B cell (primary cell): ENCODE measurements around the gene CTDSP2. TPM values are rescaled to one million over a fixed set of nuclear protein-coding genes. Genes with fewer than 3 reads are reported as not detected.
A peak's percentile ranks its signal among the peaks of the same experiment; 100 is the strongest.

Experiments used
- ATAC-seq: fragments of 200-7000 bp; cut with Tn5 transposase; one replicate; pipeline ENCODE4 v1.10.0; 2021; ENCODE audit warnings: low read depth, mild to moderate bottlenecking, moderate number of reproducible peaks, moderate library complexity
- CTCF ChIA-PET: fragments of 350-600 bp; sonication (Branson Sonifier 250); formaldehyde crosslinking; loops from one replicate; lab custom pipeline; 2021; ENCODE audit warnings: antibody characterized with exemption, inconsistent platforms; lab: Charles Lee
- POLR2A ChIA-PET: fragments of 350-600 bp; sonication (Branson Sonifier 250); formaldehyde crosslinking; loops from one replicate; lab custom pipeline; 2021; ENCODE audit warnings: antibody characterized with exemption; lab: Charles Lee
- DNase-seq: peaks from one replicate; pipeline ENCODE4 v3.0.0; 2013
- H2AFZ ChIP-seq: 2 replicates; pipeline ENCODE4 v1.6.1; 2012; ENCODE audit warnings: mild to moderate bottlenecking, low read depth, low read length; ENCODE audit not compliant: insufficient read depth, poor library complexity, severe bottlenecking
- H3K27ac ChIP-seq, 2 donors: 1 replicate in 1 of 2; 2 replicates in 1 of 2; pipeline ENCODE4 v1.5.1; 2012 to 2013; ENCODE audit warnings: low read length in 2 of 2, mild to moderate bottlenecking in 2 of 2, moderate library complexity in 1 of 2
- H3K27me3 ChIP-seq, 4 experiments: fragments of 200-600 bp in 1 of 4; sonication (generic) in 1 of 4; replicated peaks in 1 of 4; 1 replicate in 2 of 4; 2 replicates in 2 of 4; pipeline versions ENCODE4 v1.6.1 to v1.7.0; 2013 to 2016; ENCODE audit warnings: low read length in 3 of 4, mild to moderate bottlenecking in 2 of 4, mixed read lengths in 1 of 4, moderate library complexity in 1 of 4; ENCODE audit not compliant: insufficient read depth in 4 of 4, control insufficient read depth in 3 of 4; ENCODE audit errors: control extremely low read depth in 1 of 4
- H3K36me3 ChIP-seq, 2 experiments: replicated peaks in 1 of 2; 1 replicate in 1 of 2; 2 replicates in 1 of 2; pipeline versions ENCODE4 v1.6.1 to v1.7.1; 2013; ENCODE audit warnings: low read length in 1 of 2; ENCODE audit not compliant: insufficient read depth in 2 of 2, control insufficient read depth in 1 of 2; ENCODE audit errors: control extremely low read depth in 1 of 2, extremely low read depth in 1 of 2
- H3K4me1 ChIP-seq, 2 donors: fragments of 200-600 bp in 1 of 2; sonication (generic) in 1 of 2; 1 replicate in 1 of 2; 2 replicates in 1 of 2; pipeline versions ENCODE4 v1.5.1 to v1.6.1; 2013 to 2017; ENCODE audit warnings: low read length in 2 of 2; ENCODE audit not compliant: control insufficient read depth in 2 of 2, insufficient read depth in 2 of 2
- H3K4me2 ChIP-seq: replicated peaks from 2 replicates; pipeline ENCODE3; 2012; ENCODE audit warnings: mild to moderate bottlenecking, low read depth, low read length; ENCODE audit not compliant: poor library complexity, severe bottlenecking
- H3K4me3 ChIP-seq, 5 experiments: fragments of 200-600 bp in 1 of 5; sonication (generic) in 1 of 5; 1 replicate in 3 of 5; 2 replicates in 2 of 5; pipeline versions ENCODE4 v1.5.1 to v1.7.0; 2011 to 2016; ENCODE audit warnings: low read length in 4 of 5, mild to moderate bottlenecking in 4 of 5, low read depth in 2 of 5, control low read depth in 1 of 5, moderate library complexity in 1 of 5; ENCODE audit not compliant: insufficient read depth in 1 of 5; ENCODE audit errors: control extremely low read depth in 1 of 5, extremely low read depth in 1 of 5
- H3K79me2 ChIP-seq: fragments of 200-600 bp; sonication (generic); one replicate; pipeline ENCODE4 v1.6.0; 2016; ENCODE audit warnings: low read length; ENCODE audit not compliant: control insufficient read depth, insufficient read depth
- H3K9ac ChIP-seq: fragments of 200-600 bp; sonication (generic); 2 replicates; pipeline ENCODE4 v1.6.1; 2017; ENCODE audit warnings: mild to moderate bottlenecking, low read length, moderate library complexity
- H3K9me3 ChIP-seq, 3 donors: one replicate each; pipeline versions ENCODE4 v1.6.1 to v1.7.1; 2013; ENCODE audit warnings: low read length in 2 of 3; ENCODE audit not compliant: control insufficient read depth in 2 of 3, insufficient read depth in 1 of 3; ENCODE audit errors: control extremely low read depth in 1 of 3
- H4K20me1 ChIP-seq: 2 replicates; pipeline ENCODE4 v1.6.0; 2012; ENCODE audit warnings: mild to moderate bottlenecking, low read length; ENCODE audit not compliant: insufficient read depth, control insufficient read depth, poor library complexity, severe bottlenecking
- H3K27ac Mint-ChIP-seq: one replicate; pipeline ENCODE4 v1.8.0; 2021; ENCODE audit warnings: mixed read lengths
- H3K27me3 Mint-ChIP-seq: one replicate; pipeline ENCODE4 v1.8.0; 2021; ENCODE audit warnings: mixed read lengths
- H3K4me1 Mint-ChIP-seq: one replicate; pipeline ENCODE4 v1.8.0; 2021; ENCODE audit warnings: mixed read lengths
- H3K4me3 Mint-ChIP-seq: one replicate; pipeline ENCODE4 v1.8.0; 2021; ENCODE audit warnings: mixed read lengths
- H3K9me3 Mint-ChIP-seq: one replicate; pipeline ENCODE4 v1.8.0; 2022; ENCODE audit warnings: mixed read lengths; ENCODE audit not compliant: insufficient read depth
- CTCF ChIP-seq: fragments of 200-600 bp; IDR thresholded peaks from one replicate; pipeline ENCODE4 v1.8.0; 2022; ENCODE audit warnings: antibody characterized with exemption, mild to moderate bottlenecking
- EZH2 ChIP-seq: IDR thresholded peaks from 2 replicates; pipeline ENCODE4 v1.6.1; 2012; ENCODE audit warnings: borderline replicate concordance, low read depth, mild to moderate bottlenecking, moderate library complexity, low read length; ENCODE audit not compliant: insufficient read depth, poor library complexity, severe bottlenecking
- WGBS: methylation state at CpG from one replicate; pipeline ENCODE4 v1.1.5; 2013; ENCODE audit warnings: missing lambda C conversion rate; ENCODE audit not compliant: insufficient coverage; 5-methylcytosine and 5-hydroxymethylcytosine counted together
- intact Hi-C: fragments of 100-400 bp; cut with micrococcal nuclease; formaldehyde crosslinking; loops from one replicate; pipeline ENCODE4 v1.10.0; 2022
- polyA plus RNA-seq: library from polyadenylated mRNA; depleted of rRNA; stranded (reverse); fragments of >200 nt; gene quantifications from 2 replicates; pipeline ENCODE4 v1.2.3, GENCODE V29; 2012
- total RNA-seq, 2 donors: library from RNA; stranded (reverse); fragments of 120-200 nt in 1 of 2; gene quantifications; 1 replicate in 1 of 2; 2 replicates in 1 of 2; pipeline versions ENCODE4 v1.2.3 to v1.2.4, GENCODE V29; 2013 to 2022

CTDSP2 gene
- total and polyA plus RNA-seq, 2 donors (not counting 1 experiment from before 2014, with no cell fraction given): 99.1 to 209 TPM

- Histone ChIP-seq H3K9ac (peak within 1 kb of the TSS; percentile 93), H3K27ac (peak within 1 kb of the TSS; percentile 59 to 81), H3K4me1 (peaks cover 10 to 20% of the 10 kb centered on the region in 2 donors), H4K20me1 (no peaks in the 10 kb centered on the region), H3K27me3 (peaks cover 0 to 1% (median under 1%) of the 10 kb centered on the region in 4 experiments), H3K4me2 (peak within 1 kb of the TSS; percentile 94), H2AFZ (peak within 1 kb of the TSS; percentile 83), H3K4me3 (peak within 1 kb of the TSS; percentile 70 to 96 (median 91)), H3K9me3 (no peaks in the 10 kb centered on the region), H3K79me2 (no peaks in the 10 kb centered on the region), H3K36me3 (no peaks in the 10 kb centered on the region)
- ATAC-seq (peak; percentile 18), DNase-seq (no peak)
- WGBS: 6% methylated on average over 64 of the region's 67 CpGs
- H3K4me1 Mint-ChIP-seq: peaks cover 14% of the 10 kb centered on the region
- H3K27ac Mint-ChIP-seq: peak within 1 kb of the TSS; percentile 91
- peak within 1 kb of the TSS; percentile 96 for H3K4me3 Mint-ChIP-seq
- TF ChIP-seq CTCF (no peak), EZH2 (no peak)
- ChIA-PET POLR2A (interaction anchor here (0.7 to 1.3 kb wide), 3 partner anchors 14 to 1737 kb away, joined by 3 to 5 read pairs (median 3); no protein-coding TSS in a partner anchor), CTCF (interaction anchor here (0.6 to 1.8 kb wide), 6 partner anchors 11 to 131 kb away, joined by 3 to 9 read pairs (median 4); partner anchors contain the start of gene TSFM)
- intact Hi-C loops: loop anchor here (1.0 kb wide), 3 partner anchors 10 to 75 kb away; partner anchors contain the start of genes CDK4 and TSFM
- no peaks in the 10 kb centered on the region for H3K9me3 Mint-ChIP-seq
- no peaks in the 10 kb centered on the region for H3K27me3 Mint-ChIP-seq
These were observed 73.9 kb downstream of the CTDSP2 start, which contains the start of gene EEF1AKMT3 for GRCh38 chr12:57772429-57773322. EEF1AKMT3 (plus strand) TSS chr12:57772614; CDS start chr12:57772725, 111 bp downstream.
